Cardiac muscle cell (in vitro differentiated cells and primary cell): ENCODE results near the gene P4HA2. TPM values are rescaled to one million over a fixed set of nuclear protein-coding genes. Genes with fewer than 3 reads are reported as not detected.
A peak's percentile ranks its signal among the peaks of the same experiment; 100 is the strongest.

Experiments
- DNase-seq, 2 donors: peaks; one replicate each; pipeline versions ENCODE4 v3.0.0 to v3.0.0-alpha.2; 2010 to 2017; ENCODE audit warnings: low read depth in 1 of 2, low spot score in 1 of 2
- H3K27ac ChIP-seq: fragments of 200-600 bp; sonication (generic); 2 replicates; pipeline ENCODE4 v1.5.1; 2016
- H3K27me3 ChIP-seq: fragments of 200-600 bp; sonication (generic); 2 replicates; pipeline ENCODE4 v1.6.0; 2016; ENCODE audit warnings: control low read depth
- H3K36me3 ChIP-seq: fragments of 200-600 bp; sonication (generic); 2 replicates; pipeline ENCODE4 v1.5.1; 2016; ENCODE audit warnings: control low read depth
- H3K4me1 ChIP-seq: fragments of 200-600 bp; sonication (generic); 2 replicates; pipeline ENCODE4 v1.8.1; 2017; ENCODE audit warnings: low read depth, mild to moderate bottlenecking, mixed run types
- H3K4me3 ChIP-seq: fragments of 200-600 bp; sonication (generic); 2 replicates; pipeline ENCODE4 v1.5.1; 2016; ENCODE audit warnings: mild to moderate bottlenecking
- H3K9me3 ChIP-seq: fragments of 200-600 bp; sonication (generic); 2 replicates; pipeline ENCODE4 v1.5.1; 2017; ENCODE audit warnings: low read depth, mild to moderate bottlenecking, control low read depth
- polyA plus RNA-seq: library from polyadenylated mRNA; unstranded; fragments of >200 nt; fragmentation: Nextera tagmentation; extraction: Ambion mirVana; gene quantifications from 2 replicates; pipeline ENCODE4 v1.2.1, GENCODE V29; 2016
- total RNA-seq: library from RNA; depleted of rRNA; stranded (reverse); fragments of >200 nt; gene quantifications from 2 replicates; pipeline ENCODE4 v1.2.3, GENCODE V29; 2016
- TF ChIP-seq, protein P1 (sequence below): IDR thresholded peaks from 2 replicates; pipeline ENCODE4 v1.5.1; 2012; ENCODE audit warnings: low read depth, mild to moderate bottlenecking, low read length

P4HA2 gene
- total and polyA plus RNA-seq, 2 experiments from 2014 or later, result 41.0 to 65.5 TPM

DNA sequence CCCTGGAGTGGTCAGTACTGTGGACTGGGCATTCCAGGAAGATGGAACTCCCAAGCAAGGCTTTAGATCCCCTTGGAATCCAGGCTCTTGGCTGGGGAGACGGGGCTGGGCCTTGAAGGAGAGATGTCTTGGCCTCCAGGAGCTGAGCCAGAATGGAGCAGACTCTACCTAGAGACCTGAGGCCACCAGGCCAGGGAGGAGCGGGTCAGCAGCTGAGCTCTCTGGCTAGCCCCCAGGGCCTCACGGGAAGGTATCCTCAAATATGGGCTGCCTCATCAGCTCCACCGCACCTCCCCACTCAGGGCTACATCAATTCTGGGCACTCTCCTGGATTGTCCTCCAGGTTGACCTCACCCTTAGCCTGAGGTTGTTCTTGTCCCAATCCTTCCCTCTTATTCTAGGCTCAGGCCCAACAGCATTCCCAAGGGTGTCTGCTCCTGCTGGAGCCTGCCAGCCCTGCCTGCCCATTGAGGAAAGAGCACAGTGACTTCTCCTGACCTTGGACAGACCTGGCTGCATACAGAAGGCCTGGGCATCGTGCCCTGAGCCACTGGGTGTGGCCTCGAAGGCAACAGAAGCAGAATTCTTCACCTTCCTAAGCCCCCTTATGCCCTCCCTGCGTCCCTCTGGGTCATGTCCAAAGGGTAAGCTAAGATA, 26.8 kb upstream of the P4HA2 start:
- no peaks in the 10 kb centered on the region for H3K27me3 ChIP-seq
- H3K9me3 ChIP-seq, result no peaks in the 10 kb centered on the region
- peak in 1 of 2 donors; percentile 30 for DNase-seq
- H3K27ac ChIP-seq, result no peak overlapping the region
- H3K36me3 ChIP-seq, result no peaks in the 10 kb centered on the region
- TF ChIP-seq, protein P1, sequence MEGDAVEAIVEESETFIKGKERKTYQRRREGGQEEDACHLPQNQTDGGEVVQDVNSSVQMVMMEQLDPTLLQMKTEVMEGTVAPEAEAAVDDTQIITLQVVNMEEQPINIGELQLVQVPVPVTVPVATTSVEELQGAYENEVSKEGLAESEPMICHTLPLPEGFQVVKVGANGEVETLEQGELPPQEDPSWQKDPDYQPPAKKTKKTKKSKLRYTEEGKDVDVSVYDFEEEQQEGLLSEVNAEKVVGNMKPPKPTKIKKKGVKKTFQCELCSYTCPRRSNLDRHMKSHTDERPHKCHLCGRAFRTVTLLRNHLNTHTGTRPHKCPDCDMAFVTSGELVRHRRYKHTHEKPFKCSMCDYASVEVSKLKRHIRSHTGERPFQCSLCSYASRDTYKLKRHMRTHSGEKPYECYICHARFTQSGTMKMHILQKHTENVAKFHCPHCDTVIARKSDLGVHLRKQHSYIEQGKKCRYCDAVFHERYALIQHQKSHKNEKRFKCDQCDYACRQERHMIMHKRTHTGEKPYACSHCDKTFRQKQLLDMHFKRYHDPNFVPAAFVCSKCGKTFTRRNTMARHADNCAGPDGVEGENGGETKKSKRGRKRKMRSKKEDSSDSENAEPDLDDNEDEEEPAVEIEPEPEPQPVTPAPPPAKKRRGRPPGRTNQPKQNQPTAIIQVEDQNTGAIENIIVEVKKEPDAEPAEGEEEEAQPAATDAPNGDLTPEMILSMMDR, result no peak
- peaks cover 12% of the 10 kb centered on the region for H3K4me1 ChIP-seq
- H3K4me3 ChIP-seq, result no peak overlapping the region

DNA sequence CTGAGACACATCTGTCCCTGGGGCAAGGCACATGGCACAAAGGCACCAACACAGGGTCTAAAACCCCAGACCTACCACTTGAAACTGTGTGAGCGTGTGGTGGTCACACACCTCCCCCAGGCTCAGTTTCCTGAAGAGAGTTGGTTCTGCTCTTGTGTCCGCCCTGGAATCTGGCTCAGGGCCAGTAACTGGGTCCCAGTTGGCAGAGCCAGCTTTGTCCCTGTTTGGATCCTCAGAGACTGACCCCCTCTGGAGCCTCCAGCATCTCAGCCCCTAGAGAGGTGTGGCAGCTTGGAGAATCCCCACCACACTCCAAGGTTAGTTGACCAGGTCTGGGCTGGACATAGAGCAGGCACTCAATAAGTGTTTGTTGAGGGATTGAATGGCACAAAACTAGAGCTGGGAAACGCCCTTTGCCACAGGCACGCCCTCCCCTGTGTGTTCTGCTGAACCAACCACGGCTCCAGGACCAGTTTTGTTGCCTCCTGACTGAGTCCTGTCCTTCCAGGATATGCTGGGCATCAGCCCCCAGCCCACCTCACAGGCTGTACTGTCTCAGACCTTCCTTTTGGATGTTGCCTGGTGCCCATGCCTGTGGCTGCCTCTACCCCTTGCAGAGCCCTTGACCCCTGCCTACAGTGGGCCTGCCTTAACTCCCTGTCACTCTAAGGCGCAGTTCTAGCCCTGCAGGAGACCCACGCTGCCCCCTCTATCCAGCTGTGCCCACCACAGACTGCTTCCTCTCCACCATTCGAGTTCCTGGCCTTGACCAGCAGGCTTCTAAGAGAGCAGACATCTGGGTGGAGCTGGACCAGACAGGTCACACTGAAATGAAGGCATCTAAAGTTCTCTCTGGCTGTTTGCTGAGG, 26.0 kb upstream of the P4HA2 start:
- no peaks in the 10 kb centered on the region for H3K27me3 ChIP-seq
- no peak for DNase-seq
- no peak overlapping the region for H3K27ac ChIP-seq
- H3K4me1 ChIP-seq, result peaks cover 10% of the 10 kb centered on the region
- H3K36me3 ChIP-seq, result no peaks in the 10 kb centered on the region
- TF ChIP-seq, protein P1, result no peak
- no peaks in the 10 kb centered on the region for H3K9me3 ChIP-seq
- no peak overlapping the region for H3K4me3 ChIP-seq

DNA sequence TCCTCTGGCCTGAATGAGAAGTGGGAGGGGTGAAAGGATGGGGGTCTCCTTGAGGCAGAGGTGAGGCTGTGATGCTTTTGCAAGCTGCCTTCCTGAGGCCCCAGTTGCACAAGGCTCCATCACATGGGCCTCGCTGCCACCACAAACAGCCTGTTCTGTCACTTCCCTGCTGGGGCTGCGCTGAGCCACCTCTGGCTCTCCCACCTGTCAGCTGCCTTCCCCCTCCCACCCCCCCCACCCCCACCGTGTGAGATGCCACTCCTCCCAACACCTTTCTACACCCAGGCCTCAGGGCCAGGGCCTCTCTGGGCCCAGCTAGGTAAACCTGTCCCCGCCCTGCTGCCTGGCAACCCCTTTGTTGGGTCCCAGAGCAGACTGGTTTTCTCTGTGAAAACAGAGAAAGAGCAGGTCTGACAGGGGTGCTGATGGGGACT, 25.4 kb upstream of the P4HA2 start:
- peaks cover 3% of the 10 kb centered on the region for H3K4me1 ChIP-seq
- H3K9me3 ChIP-seq, result no peaks in the 10 kb centered on the region
- no peaks in the 10 kb centered on the region for H3K36me3 ChIP-seq
- no peak overlapping the region for H3K4me3 ChIP-seq
- H3K27me3 ChIP-seq, result no peaks in the 10 kb centered on the region
- H3K27ac ChIP-seq, result no peak overlapping the region
- no peak for DNase-seq
- TF ChIP-seq, protein P1, result no peak

DNA sequence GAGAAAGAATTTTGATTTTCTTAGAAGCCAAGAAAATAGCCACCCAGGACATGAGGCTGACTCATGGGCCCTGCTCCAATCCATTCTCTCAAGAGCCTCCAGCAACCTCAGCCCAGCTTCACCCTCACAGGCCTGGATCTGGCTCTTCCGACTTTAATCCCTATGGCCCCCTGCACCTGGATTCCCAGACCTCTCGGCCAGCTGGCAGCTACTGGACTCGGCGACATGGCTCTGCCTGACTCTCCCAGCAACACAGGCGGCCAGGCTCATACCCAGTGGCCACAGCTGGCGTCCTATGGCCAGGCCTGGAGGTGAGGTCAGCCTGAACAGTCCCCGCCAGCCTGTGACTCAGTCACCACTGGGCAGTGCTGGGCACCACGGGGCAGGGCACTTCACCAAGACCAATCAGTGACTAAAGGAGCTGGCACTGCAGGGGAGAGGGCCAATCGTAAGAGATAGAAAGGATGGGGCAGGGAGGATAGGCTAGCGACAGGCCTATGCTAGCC, 23.6 kb upstream of the P4HA2 start:
- no peak for DNase-seq
- Histone ChIP-seq H3K27ac (no peak overlapping the region), H3K9me3 (no peaks in the 10 kb centered on the region), H3K4me1 (no peaks in the 10 kb centered on the region), H3K4me3 (no peak overlapping the region), H3K36me3 (no peaks in the 10 kb centered on the region), H3K27me3 (no peaks in the 10 kb centered on the region)
- TF ChIP-seq, protein P1, result no peak

DNA sequence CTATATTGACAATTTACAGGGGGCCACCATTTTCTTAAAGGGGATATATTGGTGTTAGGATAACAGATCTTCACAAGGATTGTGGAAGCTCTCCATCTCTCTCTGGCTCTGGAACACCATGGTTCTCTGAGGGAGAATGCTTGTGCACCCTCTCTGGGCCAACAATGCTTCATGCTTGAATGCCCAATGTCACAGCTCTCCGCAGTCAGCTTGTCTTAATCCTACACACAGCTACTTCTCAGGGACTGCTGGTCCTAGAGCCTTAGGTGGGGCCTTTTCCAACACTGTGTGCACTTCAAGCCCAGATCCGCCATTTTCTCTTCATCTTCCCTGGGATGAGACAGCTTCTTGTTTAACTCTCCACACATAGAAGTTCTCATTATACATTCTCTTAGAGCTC, 22.9 kb upstream of the P4HA2 start:
- TF ChIP-seq, protein P1, result no peak
- H3K27me3 ChIP-seq, result no peaks in the 10 kb centered on the region
- H3K4me1 ChIP-seq, result no peaks in the 10 kb centered on the region
- no peaks in the 10 kb centered on the region for H3K9me3 ChIP-seq
- DNase-seq, result no peak
- H3K36me3 ChIP-seq, result no peaks in the 10 kb centered on the region
- no peak overlapping the region for H3K27ac ChIP-seq
- H3K4me3 ChIP-seq, result no peak overlapping the region
